HG02885 (cell line): ENCODE measurements around the gene CREB3L2.
"Not testable (repeated sequence)": the region's sequence is repeated elsewhere in the genome, so short reads cannot be mapped to it uniquely, and the experiment has no call there.

Experiments used
- ATAC-seq: cut with Tn5 transposase; IDR thresholded peaks from one replicate; pipeline ENCODE4 v1.9.1; 2021; ENCODE audit warnings: mild to moderate bottlenecking; ENCODE audit not compliant: unreplicated experiment, poor library complexity

CREB3L2 gene

DNA sequence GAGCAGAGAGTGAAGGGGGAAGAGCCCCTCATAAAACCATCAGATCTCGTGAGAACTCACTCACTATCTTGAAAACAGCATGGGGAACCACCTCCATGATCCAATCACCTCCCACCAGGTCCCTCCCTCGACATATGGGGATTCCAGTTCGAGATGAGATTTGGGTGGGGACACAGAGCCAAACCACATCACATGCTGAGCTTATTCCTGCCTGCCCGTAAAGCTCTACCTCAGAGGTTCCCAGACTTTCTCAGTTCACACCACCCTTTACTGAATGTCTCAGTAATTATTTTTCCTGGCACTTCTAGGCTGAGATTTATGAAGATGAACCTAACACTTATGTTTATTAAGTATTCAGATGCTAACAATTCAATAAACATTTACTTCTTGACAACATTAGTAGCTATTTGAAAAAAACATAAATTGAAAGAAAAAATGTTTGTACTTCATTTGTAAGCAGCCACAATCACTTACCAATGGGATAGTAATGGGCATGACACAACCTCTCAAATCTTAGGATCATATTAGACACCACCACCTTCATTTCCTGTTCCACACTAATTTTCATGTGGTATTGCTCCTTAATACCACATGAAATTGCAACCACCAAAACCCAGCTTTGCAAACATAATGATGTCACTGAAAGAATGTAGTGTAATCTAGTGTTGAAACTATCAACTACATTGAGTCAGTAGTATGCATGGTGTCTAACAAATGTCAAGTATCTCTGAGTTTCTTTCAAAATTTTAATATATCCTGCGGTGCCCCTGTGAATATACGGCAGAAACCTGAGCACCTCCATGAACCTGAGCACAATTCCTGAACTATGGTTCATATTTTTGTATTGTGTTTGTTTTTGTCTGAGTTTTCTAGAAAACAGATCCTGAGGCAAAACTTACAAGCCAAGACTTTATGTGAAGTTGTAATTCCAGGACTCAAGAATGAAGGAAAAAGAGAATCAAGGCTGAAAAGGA, 150.6 kb downstream of the CREB3L2 start:
- ATAC-seq = no peak

DNA sequence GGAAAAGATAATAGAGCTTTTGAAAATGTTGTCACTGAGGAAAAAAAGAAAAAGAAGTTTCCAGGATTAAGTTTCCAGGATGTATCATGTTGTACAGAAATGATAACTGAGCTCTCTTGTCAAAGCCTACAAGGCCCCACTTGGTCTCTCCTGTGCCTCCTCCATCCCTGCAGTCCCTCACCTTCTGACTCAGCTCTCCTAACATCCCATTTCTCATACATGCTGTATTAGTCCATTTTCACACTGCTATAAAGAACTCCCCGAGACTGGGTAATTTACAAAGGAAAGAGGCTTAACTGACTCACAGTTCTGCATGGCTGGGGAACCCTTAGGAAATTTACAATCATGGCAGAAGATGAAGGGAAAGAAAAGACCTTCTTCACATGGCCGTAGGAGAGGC, 151.3 kb downstream of the CREB3L2 start:
- ATAC-seq = no peak

DNA sequence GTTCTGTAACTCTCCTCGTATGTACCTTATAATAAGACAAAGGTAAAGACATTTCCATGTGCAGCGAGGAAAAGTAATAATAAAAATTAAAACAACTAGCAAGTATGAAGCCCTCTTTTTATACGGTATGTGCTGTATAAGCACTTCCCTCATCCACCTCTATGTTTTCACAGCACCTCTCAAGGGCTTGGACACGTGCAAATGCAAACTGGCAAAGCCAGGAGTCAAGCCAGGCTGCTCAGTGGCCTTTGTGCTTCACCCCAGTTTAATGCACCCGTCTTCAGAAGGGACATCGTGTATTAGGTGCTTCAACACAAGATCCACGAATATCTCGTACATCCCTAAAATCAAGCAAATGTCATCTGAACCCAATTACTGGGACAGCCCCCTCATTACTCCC, 153.8 kb downstream of the CREB3L2 start:
- ATAC-seq = no peak

DNA sequence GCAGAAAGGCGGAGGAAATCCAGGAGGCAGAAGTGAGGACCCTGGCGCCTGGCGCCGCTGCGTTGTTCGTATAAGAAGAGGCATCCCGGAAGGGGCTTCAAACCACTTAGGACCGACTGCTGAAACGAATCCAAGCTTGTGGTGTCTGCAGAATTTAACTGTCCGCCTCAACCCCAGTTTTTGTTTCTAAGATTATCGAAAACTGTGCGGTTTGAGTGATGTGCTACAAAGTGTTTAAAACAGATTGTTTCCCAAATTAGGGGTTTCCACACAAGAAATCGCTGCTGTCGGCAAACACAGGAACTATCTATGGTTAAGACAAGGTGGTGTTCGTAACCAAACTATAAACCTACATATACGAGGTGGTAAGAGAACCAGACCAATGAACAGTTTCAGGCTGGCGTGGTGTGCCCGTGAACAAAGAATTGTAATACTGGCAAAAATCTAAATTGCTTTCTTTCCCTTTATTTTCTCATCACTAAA, 154.3 kb downstream of the CREB3L2 start:
- no peak for ATAC-seq

DNA sequence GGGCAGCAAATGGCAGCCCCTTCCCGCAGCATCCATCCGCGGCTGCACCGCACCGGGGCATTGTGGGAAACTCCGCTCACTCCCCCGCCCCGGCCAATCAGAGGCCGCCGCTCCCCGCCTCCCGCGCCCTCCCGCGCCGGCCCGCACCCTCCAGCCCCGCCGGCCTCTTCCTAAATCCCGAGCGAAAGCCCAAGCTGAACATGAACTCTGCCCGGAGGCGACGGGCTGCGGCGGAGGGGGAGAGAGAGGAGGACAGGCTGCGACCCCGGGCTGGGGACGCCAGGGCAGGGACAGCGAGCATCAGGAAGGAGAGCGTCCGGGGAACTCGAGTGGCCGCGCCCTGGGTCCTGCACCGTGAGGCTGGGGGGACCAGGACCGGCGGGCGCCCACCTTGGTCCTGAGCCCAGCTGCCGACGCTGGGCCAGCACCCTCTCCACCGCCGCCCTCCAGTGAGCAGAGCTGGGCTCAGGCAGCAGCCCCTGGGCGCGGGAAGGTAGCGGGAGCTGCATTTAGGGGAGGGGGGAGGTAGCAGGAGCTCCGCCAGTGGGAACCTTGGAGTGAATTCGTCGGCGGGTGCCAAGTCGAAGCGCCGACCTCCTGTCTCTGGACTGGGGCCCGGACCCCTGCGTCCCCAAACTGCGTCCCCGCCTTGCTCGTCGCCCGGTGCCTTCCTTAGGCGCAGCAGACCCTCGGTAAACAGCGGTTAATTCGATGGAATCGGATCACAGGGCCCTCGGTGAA, 154.9 kb downstream of the CREB3L2 start, which contains the start of gene DGKI:
Gene DGKI, minus strand, starts transcription at position 148 of the 741 bp plus-strand sequence.
- ATAC-seq = peak; percentile 48

DNA sequence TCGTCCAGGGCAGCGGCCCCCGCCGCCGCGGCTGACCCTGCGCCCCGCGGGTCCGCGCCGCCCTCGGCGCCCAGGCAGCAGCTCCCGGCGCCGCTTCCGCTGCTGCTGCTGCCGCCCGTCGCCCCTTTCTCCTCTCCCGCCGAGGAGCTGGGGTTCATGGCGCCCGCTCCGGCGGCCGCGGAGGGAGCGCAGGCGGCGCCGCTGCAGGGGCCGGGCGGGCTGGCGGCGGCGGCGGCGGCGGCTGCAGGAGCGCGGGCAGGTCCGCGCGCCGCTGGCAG, 155.4 kb downstream of the CREB3L2 start:
- ATAC-seq = peak; percentile 46

DNA sequence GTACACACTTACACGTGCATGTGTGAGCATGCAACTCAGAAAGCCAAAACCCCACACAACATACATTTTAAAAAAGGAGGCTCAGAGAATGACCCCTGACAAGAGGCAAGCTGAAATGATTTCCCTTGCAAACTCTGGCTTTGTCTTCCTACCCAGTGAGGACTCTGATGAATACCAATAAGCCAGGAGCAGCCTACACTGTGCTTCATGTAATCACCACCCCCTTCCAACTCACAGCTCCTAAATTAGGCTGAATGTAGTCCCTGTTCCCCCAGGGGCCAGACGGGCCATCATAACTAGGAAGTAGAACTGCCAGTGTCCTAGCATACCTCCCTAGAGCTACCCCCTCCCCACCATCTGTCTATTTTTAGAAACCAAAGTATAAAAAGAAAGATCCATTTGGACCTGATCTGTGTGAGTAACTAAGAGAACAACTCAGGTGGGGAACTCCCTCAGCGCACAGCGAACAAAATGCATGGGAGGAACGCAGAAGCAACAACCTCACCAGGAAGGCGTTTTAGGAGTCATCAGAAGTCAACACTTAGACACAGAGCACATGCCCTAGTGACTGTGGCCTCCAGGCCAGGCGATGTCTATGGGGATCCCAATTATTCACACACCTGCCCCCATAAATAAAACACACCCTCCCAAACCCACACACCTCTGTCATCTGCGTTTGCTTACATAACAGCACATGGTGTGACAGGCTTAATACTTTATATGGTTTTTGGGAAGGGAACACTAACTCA, 157.0 kb downstream of the CREB3L2 start:
- no peak for ATAC-seq

DNA sequence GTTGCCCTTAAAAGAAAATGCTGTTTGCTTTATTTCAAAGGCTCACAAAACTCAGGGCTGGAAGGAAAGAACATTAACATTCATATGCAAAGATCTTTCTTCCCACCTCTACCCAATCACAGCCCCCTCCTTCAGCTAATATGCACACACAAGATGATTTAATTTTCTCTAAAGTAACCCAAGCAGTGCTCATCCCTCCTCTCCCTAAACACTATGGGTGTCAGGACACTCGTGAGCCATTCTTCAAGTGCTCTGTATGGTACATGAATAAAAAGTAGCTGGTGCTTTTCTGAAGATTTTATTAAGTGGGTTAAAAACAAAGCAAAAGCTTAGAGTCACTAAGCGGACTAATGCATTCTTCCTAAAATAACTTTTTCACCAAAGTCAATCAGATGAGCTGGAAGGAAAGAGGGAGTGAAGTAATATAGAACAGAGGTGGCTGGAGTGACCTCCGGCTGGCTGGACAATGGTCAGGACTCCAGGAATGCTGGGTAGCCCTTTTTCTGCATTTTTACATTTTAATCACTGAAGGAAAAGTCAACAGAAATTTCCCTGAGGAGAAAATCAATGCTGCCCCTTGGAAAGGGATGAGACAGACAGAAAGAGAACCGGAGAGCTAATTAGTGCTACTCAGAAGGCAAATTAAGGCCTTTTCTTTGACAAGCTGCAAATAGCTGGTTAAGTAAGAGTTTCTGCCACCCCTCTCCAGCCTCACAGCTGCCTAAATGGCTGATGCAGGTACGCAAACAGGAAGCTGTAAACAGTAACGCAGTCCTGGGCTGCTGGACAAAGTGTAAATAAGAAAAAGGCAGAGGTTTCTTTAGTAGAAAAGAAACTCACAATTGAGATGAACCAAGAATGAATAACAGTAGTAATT, 161.7 kb downstream of the CREB3L2 start:
- ATAC-seq = no peak

DNA sequence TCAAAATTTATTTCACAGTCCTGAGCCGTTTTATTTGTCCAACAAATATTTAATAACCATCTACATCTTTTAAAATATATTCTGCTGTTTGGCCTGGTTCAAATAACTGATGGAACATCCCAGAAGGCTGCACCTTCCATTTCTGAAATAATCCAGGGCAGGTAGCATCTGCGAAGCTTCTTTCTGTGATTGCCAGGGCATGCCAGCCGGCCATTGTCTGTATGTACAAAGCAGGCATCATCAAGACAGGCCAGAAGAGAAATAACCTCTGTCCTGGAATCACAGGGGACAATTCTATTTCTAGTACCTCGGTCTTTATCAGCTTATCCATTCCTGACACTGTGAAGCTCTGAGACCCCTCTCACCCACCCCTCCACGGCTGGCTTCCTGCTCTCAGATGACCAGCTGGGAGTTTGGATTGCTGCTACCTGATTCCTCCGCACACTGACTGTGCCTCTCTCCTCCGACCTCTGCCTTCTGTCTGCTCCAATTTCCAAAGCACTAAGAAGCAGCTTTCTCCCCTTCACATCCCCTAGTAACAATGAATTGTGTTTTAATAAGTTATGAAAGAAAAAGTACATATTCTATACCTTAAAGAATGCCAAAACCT, 163.1 kb downstream of the CREB3L2 start:
- no peak for ATAC-seq

DNA sequence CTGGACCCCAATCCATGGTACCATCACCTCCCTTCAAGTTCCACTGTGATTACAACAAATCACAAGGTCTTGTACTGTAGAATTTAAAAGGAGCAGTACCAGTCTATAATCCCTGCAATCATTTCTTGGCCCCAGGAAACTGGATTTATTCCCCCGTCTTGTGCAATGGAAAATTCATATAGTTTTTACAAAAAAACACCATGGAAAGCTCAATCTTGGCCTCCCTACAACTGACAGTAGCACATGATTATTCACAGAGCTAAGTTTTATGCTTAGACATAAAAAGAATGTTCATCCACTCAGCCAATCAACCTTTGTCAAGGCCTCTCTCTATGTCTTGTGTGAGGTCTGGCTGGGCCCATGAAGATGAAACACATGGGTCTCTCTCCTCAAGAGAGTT, 165.3 kb downstream of the CREB3L2 start:
- ATAC-seq = no peak

DNA sequence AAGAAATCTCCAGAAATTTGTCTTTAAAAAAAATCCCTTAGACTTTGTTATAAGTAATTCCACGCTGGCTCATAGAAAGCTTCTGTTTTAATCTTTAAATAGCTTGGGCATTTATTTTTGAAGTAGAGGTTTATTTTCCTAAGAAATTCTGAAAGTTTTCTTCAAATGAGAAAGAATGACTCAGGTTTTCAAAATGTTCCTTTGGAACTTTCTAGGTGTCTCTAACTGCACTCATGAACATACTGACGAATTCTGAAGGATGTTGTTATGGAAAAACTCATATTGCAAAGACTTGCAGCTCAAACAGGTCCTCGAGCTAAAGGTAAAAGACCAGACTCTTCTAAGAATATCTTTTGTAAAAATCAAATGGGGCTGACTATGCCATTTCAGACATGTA, 165.8 kb downstream of the CREB3L2 start:
- ATAC-seq = no peak

DNA sequence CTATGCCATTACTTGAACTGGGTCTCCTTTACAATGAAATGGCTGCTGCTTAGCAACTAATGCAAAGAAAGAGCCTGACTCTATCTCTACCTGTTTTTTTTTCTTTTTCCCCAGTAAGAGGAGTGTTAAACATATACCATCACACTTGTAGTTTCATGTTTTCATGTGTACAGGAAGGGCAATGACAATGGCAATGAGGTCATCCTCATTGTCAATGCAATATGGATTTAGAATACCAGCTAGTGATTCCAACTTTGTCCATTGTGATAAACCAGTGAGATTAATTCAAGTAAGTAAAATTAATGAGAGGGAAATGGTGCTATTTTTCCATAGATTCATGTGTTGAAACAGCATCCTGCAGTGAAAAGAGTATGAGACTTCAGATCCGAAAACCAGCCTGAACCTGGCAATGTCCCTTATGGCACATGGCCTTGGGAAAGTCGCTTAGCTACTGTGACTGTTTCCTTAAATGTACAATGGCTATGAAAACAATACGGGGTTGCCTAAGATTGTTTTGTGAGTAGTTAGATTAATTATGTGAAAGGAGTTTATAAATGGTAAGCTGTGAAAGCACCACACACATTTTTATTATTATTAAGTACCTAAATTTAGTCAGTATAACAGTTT, 166.3 kb downstream of the CREB3L2 start:
- ATAC-seq = no peak

DNA sequence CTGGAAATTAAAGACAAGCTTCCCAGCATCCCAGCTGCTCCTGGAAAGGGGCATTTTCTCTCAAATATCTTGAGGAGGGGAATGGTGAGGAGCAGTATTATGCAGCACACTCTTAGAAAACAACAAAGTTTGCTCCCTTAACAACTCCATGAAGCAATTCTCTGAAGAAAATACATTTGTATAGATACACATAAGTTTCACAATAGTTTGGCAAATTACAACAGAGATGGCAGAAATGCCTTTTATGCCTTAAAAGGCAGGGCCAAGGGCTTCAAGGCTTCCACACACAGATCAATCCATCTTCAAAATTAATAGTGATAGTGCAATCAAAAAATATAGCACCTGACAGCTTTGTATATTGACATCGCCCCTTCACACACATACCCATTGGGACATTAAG, 167.3 kb downstream of the CREB3L2 start:
- ATAC-seq = no peak

DNA sequence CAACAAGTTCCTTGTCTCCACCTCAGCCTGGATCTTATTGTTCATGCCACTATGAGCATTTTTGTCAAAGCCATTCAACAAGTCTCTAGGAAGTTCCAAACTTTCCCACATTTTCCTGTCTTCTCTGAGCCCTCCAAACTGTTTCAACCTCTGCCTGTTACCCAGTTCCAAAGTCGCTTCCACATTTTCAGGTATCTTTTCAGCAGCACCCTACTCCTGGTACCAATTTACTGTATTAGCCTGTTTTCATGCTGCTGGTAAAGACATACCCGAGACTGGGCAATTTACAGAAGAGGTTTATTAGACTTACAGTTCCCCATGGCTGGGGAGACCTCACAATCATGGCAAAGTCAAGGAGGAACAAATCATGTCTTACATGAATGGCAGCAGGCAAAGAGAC, 168.9 kb downstream of the CREB3L2 start:
- not testable (repeated sequence) for ATAC-seq

DNA sequence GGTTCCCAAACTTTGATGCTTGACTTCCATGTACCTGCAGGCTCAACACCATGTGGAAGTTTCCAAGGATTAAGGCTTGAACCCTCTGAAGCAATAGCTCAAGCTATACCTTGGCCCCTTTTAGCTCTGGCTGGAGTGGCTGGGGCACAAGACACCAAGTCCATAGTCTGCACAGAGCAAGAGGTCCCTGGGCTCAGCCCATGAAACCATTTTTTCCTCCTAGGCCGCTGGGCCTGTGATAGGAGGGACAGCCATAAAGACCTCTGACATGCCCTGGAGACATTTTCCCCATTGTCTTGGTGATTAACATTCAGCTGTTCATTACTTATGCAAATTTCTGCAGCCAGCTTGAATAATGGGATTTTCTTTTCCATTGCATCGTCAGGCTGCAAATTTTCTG, 169.5 kb downstream of the CREB3L2 start:
- no peak for ATAC-seq

DNA sequence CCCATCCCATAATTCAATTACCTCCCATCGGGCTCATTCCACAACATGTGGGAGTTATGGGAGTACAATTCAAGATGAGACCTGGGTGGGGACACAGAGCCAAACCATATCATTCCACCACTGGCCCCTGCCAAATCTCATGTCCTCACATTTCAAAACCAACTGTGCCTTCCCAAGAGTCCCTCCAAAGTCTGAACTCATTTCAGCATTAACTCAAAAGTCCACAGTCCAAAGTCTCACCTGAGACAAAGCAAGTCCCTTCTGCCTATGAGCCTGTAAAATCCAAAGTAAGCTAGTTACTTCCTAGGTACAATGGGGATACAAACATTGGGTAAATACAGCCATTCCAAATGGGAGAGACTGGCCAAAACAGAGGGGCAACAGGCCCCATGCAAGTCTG, 170.3 kb downstream of the CREB3L2 start:
- ATAC-seq = not testable (repeated sequence)

DNA sequence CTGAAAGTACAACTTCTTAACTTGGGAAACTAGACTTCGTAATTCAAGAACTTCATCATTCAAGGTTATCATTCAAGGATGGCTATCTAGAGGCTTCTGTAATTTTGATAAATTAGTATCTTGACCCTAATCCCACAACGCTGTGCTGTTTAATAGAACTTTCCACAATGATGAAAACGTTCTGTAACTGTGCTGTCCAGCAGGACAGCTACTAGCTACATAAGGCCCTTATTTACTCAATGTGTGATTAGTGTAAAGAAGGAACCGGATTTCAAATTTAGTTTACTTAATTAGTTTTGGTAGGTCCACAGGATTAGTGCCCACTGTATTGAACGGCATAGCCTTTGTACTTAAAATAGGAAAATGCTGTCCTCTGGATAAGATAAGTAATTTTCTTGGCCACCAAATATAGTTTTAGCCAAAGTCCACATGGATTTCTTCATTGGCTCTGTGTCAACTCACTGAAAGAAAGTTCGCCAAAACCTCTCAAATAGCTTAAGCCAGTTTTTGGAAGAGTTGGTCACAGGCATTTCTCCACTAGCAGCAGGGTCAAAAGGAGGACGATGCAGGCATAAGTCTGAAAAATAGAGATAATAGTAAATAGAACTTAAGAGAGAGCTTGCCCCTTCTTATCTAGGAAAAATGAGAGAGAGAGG, 172.4 kb downstream of the CREB3L2 start:
- no peak for ATAC-seq

DNA sequence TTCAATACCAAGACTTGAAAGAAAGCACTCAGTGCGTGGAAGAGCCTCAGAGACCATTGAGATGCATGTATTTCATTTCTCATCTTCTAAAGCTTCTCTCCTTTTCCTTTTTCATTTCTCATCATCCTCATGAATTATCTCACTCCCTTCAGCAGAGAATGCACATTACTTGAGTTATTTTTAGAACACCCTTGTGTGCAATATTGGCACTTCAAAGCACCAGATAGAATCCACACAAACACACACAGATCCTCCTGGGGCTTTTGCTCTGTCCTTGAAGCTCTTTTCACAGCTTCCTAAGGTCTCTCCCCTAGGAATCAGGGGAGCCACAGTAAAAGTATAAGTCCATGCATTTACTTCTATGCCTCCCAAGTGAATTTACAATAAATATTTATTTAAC, 173.4 kb downstream of the CREB3L2 start:
- ATAC-seq = no peak
